ENCODE data around the gene HEG1. TPM values are rescaled to one million over a fixed set of nuclear protein-coding genes. Genes with fewer than 3 reads are reported as not detected.

HEG1 gene
- total and polyA plus RNA-seq, 2 of the 8 experiments (the other 6 are each of a cell fraction or from before 2014, with no cell fraction given) = 5.3 to 9.7 TPM

DNA sequence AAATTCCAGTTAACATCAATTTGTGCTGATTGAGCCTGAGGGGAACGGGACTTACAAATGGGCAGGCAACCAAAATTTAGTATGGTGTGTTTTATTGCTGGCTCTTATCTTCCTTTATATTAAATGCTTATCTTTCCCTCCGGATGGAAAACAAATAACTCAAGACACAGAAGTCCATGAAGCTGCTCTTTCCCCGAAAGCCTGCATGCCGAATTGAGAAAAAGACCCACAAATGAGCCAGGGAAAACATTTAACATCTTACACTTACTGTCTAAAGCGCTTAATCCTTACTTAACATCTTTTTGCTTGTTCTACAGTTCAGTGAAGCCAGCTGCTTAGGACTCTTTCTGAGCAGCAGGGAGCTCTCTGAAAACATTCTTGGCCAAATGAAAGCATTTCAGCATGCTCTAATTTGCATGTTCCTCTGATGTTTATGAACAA is 49.5 kb downstream of the HEG1 start:
- H3K36me3 ChIP-seq (ENCODE audit: control insufficient read depth in 2 of 4, insufficient read depth in 4 of 4, low read length in 3 of 4) = peaks cover 0 to 32% (median 2%) of the 10 kb centered on the region in 4 experiments; a peak in 5 of 8 replicates

More for the DNA sequence above, 49.5 kb downstream of the HEG1 start:
- H4K20me1 ChIP-seq (replicated peaks in 1 of 2; ENCODE audit: control insufficient read depth in 1 of 2, insufficient read depth in 2 of 2, low read length in 2 of 2) = no peaks in the 10 kb centered on the region
- no peak overlapping the region for H4K8ac ChIP-seq (ENCODE audit: extremely low read depth, insufficient read depth, low read length)
- no peak for DNase-seq (ENCODE audit: low read depth in 1 of 2, low spot score in 2 of 2)
- TF ChIP-seq EGR1 (IDR thresholded peaks at IDR 0.05; ENCODE audit: borderline replicate concordance, low read depth, low read length) (no peak), SIRT6 (IDR thresholded peaks at IDR 0.05; ENCODE audit: low read length) (no peak), SP1 (IDR thresholded peaks at IDR 0.05; ENCODE audit: low read depth, low read length) (no peak), TEAD4 (IDR thresholded peaks at IDR 0.05; ENCODE audit: low read depth, low read length) (no peak), SP4 (IDR thresholded peaks at IDR 0.05; ENCODE audit: low read length) (no peak), POLR2A (IDR thresholded peaks at IDR 0.05; ENCODE audit: control extremely low read depth in 1 of 2, low read depth in 2 of 2, low read length in 2 of 2) (no peak), MAFK (IDR thresholded peaks at IDR 0.05; ENCODE audit: low read depth, low read length) (no peak), BRCA1 (IDR thresholded peaks at IDR 0.05; ENCODE audit: low read depth, low read length) (no peak), SUZ12 (IDR thresholded peaks at IDR 0.05; ENCODE audit: low read length) (no peak), GTF2F1 (IDR thresholded peaks at IDR 0.05; ENCODE audit: borderline replicate concordance, low read depth, low read length) (no peak), SIX5 (IDR thresholded peaks at IDR 0.05; ENCODE audit: low read depth, low read length) (no peak), KDM5A (IDR thresholded peaks at IDR 0.05; ENCODE audit: low read length) (no peak), CHD2 (IDR thresholded peaks at IDR 0.05; ENCODE audit: low read length) (no peak), SRF (IDR thresholded peaks at IDR 0.05; ENCODE audit: low read depth, low read length) (no peak), BCL11A (IDR thresholded peaks at IDR 0.05; ENCODE audit: low read depth in 2 of 2, low read length in 2 of 2) (no peak)
- TF ChIP-seq, protein P1, sequence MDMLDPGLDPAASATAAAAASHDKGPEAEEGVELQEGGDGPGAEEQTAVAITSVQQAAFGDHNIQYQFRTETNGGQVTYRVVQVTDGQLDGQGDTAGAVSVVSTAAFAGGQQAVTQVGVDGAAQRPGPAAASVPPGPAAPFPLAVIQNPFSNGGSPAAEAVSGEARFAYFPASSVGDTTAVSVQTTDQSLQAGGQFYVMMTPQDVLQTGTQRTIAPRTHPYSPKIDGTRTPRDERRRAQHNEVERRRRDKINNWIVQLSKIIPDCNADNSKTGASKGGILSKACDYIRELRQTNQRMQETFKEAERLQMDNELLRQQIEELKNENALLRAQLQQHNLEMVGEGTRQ (IDR thresholded peaks at IDR 0.05; ENCODE audit: low read length) = no peak
- no peaks in the 10 kb centered on the region for H3K23me2 ChIP-seq (ENCODE audit: low read depth, low read length)
- no peak overlapping the region for H3K4me2 ChIP-seq (ENCODE audit: insufficient read depth in 1 of 2, low read depth in 2 of 2, low read length in 2 of 2)
- no peak overlapping the region for H4K5ac ChIP-seq (ENCODE audit: insufficient read length, low read depth, low read length)
- H2AFZ ChIP-seq (ENCODE audit: low read length) = no peak overlapping the region
- H3K4me1 ChIP-seq (replicated peaks in 1 of 4; ENCODE audit: control insufficient read depth in 3 of 4, insufficient read depth in 4 of 4, low read length in 3 of 4) = peaks cover 0 to 3% (median 0%) of the 10 kb centered on the region in 4 experiments; a peak in 2 of 7 replicates
- H2BK12ac ChIP-seq (ENCODE audit: low read depth, low read length) = no peak overlapping the region
- no peak overlapping the region for H3K27ac ChIP-seq (ENCODE audit: low read depth, low read length)
- no peak overlapping the region for H3K23ac ChIP-seq (ENCODE audit: insufficient read length)
- no peak overlapping the region for H2BK15ac ChIP-seq (ENCODE audit: low read length)
- H2BK5ac ChIP-seq (ENCODE audit: low read depth, low read length) = no peak overlapping the region
- no peaks in the 10 kb centered on the region for H3K9me3 ChIP-seq (ENCODE audit: insufficient read depth in 2 of 2, low read depth in 1 of 2, low read length in 1 of 2)
- H3K79me2 ChIP-seq (ENCODE audit: control insufficient read depth in 1 of 2, insufficient read depth in 2 of 2, low read length in 2 of 2) = no peaks in the 10 kb centered on the region
- no peak overlapping the region for H3K14ac ChIP-seq (ENCODE audit: insufficient read length)
- H2AK5ac ChIP-seq (ENCODE audit: low read depth, low read length) = no peak overlapping the region
- H2BK120ac ChIP-seq (replicated peaks; ENCODE audit: low read depth, low read length) = no peak overlapping the region
- no peaks in the 10 kb centered on the region for H3K27me3 ChIP-seq (replicated peaks in 1 of 4; ENCODE audit: control insufficient read depth in 3 of 4, extremely low read depth in 1 of 4, insufficient read depth in 3 of 4, low read length in 3 of 4)
- H2BK20ac ChIP-seq (ENCODE audit: low read length) = no peak overlapping the region
- no peak for FAIRE-seq
- H3K56ac ChIP-seq (replicated peaks; ENCODE audit: insufficient read length, low read depth, low read length) = no peak overlapping the region
- H3K4me3 ChIP-seq (ENCODE audit: extremely low read depth in 1 of 4, insufficient read depth in 2 of 4, low read depth in 3 of 4, low read length in 4 of 4) = no peak overlapping the region
- H3K4ac ChIP-seq (replicated peaks; ENCODE audit: insufficient read length, low read depth, low read length) = no peak overlapping the region
- ChIA-PET CTCF (ENCODE audit: partially characterized antibody) (interaction anchor here (0.8 to 1.8 kb wide), 5 partner anchors 11 to 196 kb away, joined by 3 to 5 read pairs (median 4); no protein-coding TSS in a partner anchor), POLR2A (ENCODE audit: partially characterized antibody) (no interaction called here)
- 92% methylated on average over 5 of the region's 5 CpGs; no CpG with 5 or more reads in 1 of the 2 experiments for WGBS, 2 experiments (ENCODE audit: extremely low coverage in 1 of 2, insufficient coverage in 1 of 2, insufficient read length in 1 of 2, insufficient replicate concordance in 2 of 2, low coverage in 1 of 2, low lambda C conversion rate in 2 of 2, missing lambda C conversion rate in 1 of 2)
- H3K9ac ChIP-seq (replicated peaks in 1 of 4; ENCODE audit: extremely low read depth in 1 of 4, low read depth in 3 of 4, low read length in 3 of 4) = no peak overlapping the region
- H3K18ac ChIP-seq (ENCODE audit: extremely low read depth, low read length) = no peak overlapping the region
- H3K79me1 ChIP-seq (ENCODE audit: low read depth, low read length) = no peaks in the 10 kb centered on the region
- no peak overlapping the region for H4K91ac ChIP-seq (replicated peaks; ENCODE audit: insufficient read length, low read length)

Measured in H1 (cell line).